OCI-LY1 (cell line): ENCODE data around the gene RNASE1.
"Not testable (repeated sequence)": the region's sequence is repeated elsewhere in the genome, so short reads cannot be mapped to it uniquely, and the experiment has no call there.

Experiments
- H2AFZ ChIP-seq: fragments of 200-600 bp; sonication (generic), shearing (Covaris generic); 2 replicates; pipeline ENCODE4 v1.6.0; 2014; ENCODE audit warnings: antibody characterized with exemption, mild to moderate bottlenecking, low read length
- H3F3A ChIP-seq: fragments of 200-600 bp; sonication (generic), shearing (Covaris generic); 2 replicates; pipeline ENCODE4 v1.6.0; 2014; ENCODE audit warnings: mild to moderate bottlenecking, antibody characterized with exemption, low read length, moderate library complexity; ENCODE audit not compliant: insufficient read depth
- H3K27ac ChIP-seq: fragments of 200-600 bp; sonication (generic); 2 replicates; pipeline ENCODE4 v1.5.1; 2014; ENCODE audit warnings: low read length, mixed run types, mild to moderate bottlenecking, low read depth; ENCODE audit not compliant: poor library complexity, severe bottlenecking
- H3K27me3 ChIP-seq: fragments of 200-600 bp; sonication (generic); 2 replicates; pipeline ENCODE4 v1.6.0; 2014; ENCODE audit warnings: antibody characterized with exemption, mild to moderate bottlenecking, low read length, moderate library complexity; ENCODE audit not compliant: insufficient read depth
- H3K36me3 ChIP-seq: fragments of 200-600 bp; sonication (generic); 2 replicates; pipeline ENCODE4 v1.6.1; 2014; ENCODE audit warnings: mild to moderate bottlenecking, antibody characterized with exemption, low read length, moderate library complexity, mixed read lengths; ENCODE audit not compliant: insufficient read depth
- H3K4me1 ChIP-seq: fragments of 200-600 bp; sonication (generic); 2 replicates; pipeline ENCODE4 v1.5.1; 2014; ENCODE audit warnings: mild to moderate bottlenecking, low read length, moderate library complexity; ENCODE audit not compliant: insufficient read depth, severe bottlenecking
- H3K4me2 ChIP-seq: fragments of 200-600 bp; sonication (generic), shearing (Covaris generic); 2 replicates; pipeline ENCODE4 v1.6.1; 2014; ENCODE audit warnings: low read length
- H3K4me3 ChIP-seq: fragments of 200-600 bp; sonication (generic); 2 replicates; pipeline ENCODE4 v1.5.1; 2014; ENCODE audit warnings: low read length, low read depth, mild to moderate bottlenecking, mixed read lengths; ENCODE audit not compliant: poor library complexity, severe bottlenecking
- H3K79me2 ChIP-seq: fragments of 200-600 bp; shearing (Covaris generic); 2 replicates; pipeline ENCODE4 v1.6.1; 2016; ENCODE audit warnings: mixed run types, low read length, mixed read lengths; ENCODE audit not compliant: insufficient read depth
- H3K9ac ChIP-seq: fragments of 200-600 bp; sonication (generic), shearing (Covaris generic); 2 replicates; pipeline ENCODE4 v1.6.1; 2014; ENCODE audit warnings: mild to moderate bottlenecking, low read length, mixed read lengths
- H3K9me2 ChIP-seq: fragments of 200-600 bp; sonication (generic), shearing (Covaris generic); 2 replicates; pipeline ENCODE4 v1.6.1; 2014; ENCODE audit warnings: low read depth, mild to moderate bottlenecking, low read length, mixed read lengths
- H3K9me3 ChIP-seq: fragments of 200-600 bp; shearing (Covaris generic); 2 replicates; pipeline ENCODE4 v1.6.1; 2014; ENCODE audit warnings: low read length, mixed read lengths
- H4K20me1 ChIP-seq: fragments of 200-600 bp; sonication (generic), shearing (Covaris generic); 2 replicates; pipeline ENCODE4 v1.6.0; 2016; ENCODE audit warnings: mild to moderate bottlenecking, low read length; ENCODE audit not compliant: insufficient read depth
- EZH2 ChIP-seq: fragments of 200-600 bp; sonication (generic), shearing (Covaris generic); IDR thresholded peaks from 2 replicates; pipeline ENCODE4 v1.8.0; 2017; ENCODE audit warnings: borderline replicate concordance, mixed run types, mild to moderate bottlenecking, antibody characterized with exemption, low read length, moderate library complexity, mixed read lengths
- TF ChIP-seq, protein P1 (sequence below): fragments of 200-600 bp; sonication (generic), shearing (Covaris generic); IDR thresholded peaks from 2 replicates; pipeline ENCODE4 v1.5.1; 2017; ENCODE audit warnings: mild to moderate bottlenecking, antibody characterized with exemption, low read length, moderate library complexity, mixed read lengths

The RNASE1 gene

DNA sequence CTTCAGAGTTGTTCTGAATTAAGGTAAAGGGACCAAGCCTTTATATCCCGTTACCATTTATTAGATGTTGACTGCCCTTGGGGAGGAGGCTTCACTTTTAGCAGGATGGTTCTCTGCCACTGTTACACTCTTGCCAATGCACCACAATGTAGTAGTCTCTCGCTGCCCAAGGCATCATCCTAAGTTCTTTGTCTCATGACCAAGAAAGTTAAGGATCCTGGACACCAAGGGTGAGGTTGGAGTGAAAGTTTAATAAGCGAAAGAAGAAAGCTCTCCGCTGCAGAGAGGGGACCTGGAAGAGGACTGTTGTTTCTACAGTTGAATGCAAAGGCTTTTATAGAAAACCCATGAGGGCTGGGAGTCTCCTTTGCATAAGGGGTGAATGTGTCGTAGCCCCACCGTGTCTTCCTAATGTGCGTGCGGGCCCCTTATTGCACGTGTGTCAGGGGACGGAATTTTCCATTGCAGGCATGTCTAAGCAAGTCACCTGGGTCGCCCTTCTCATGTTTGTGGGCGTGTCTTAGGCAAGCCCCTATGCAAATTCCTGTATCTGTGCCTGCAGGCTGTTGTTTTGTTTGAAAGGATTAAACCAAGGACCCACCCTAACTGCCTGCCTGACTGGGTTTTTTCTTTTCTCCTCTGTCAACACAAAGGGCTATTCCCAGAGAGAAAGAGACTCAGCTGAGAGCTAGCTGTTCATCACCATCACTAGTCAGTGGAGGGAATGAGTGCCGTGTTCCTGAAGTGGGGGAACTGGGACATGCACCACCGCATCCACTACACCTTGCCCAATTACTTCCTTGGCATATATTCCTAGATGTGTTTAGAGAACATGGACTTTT is 17.6 kb upstream of the RNASE1 start:
- H2AFZ ChIP-seq = no peak overlapping the region
- H3K4me2 ChIP-seq = no peak overlapping the region
- no peak for TF ChIP-seq EZH2
- TF ChIP-seq, protein P1, sequence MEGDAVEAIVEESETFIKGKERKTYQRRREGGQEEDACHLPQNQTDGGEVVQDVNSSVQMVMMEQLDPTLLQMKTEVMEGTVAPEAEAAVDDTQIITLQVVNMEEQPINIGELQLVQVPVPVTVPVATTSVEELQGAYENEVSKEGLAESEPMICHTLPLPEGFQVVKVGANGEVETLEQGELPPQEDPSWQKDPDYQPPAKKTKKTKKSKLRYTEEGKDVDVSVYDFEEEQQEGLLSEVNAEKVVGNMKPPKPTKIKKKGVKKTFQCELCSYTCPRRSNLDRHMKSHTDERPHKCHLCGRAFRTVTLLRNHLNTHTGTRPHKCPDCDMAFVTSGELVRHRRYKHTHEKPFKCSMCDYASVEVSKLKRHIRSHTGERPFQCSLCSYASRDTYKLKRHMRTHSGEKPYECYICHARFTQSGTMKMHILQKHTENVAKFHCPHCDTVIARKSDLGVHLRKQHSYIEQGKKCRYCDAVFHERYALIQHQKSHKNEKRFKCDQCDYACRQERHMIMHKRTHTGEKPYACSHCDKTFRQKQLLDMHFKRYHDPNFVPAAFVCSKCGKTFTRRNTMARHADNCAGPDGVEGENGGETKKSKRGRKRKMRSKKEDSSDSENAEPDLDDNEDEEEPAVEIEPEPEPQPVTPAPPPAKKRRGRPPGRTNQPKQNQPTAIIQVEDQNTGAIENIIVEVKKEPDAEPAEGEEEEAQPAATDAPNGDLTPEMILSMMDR = no peak

DNA sequence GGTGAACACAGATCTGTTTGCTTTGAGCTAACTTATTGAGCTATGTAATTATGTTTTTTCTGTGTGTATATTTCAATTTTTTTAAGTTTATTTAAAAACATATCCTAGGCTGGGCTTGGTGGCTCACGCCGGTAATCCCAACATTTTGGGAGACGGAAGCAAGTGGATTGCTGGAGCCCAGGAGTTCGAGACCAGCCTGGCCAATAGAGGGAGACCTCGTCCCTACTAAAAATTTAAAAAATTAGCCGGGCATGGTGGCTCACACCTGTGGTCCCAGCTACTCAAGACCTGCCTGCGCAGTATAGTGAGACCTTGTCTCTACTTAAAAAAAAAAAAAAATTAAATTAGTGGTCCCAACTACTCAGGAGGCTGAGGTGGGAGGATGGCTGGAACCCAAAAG is 16.2 kb upstream of the RNASE1 start:
- no peak overlapping the region for H2AFZ ChIP-seq
- no peaks in the 10 kb centered on the region for H3K27me3 ChIP-seq
- TF ChIP-seq, protein P1 = no peak
- no peak for TF ChIP-seq EZH2
- no peaks in the 10 kb centered on the region for H3K36me3 ChIP-seq
- H3K9me3 ChIP-seq = no peaks in the 10 kb centered on the region
- H3F3A ChIP-seq = no peaks in the 10 kb centered on the region
- H3K79me2 ChIP-seq = no peaks in the 10 kb centered on the region
- H3K4me3 ChIP-seq = no peak overlapping the region
- H3K9ac ChIP-seq = no peak overlapping the region
- H4K20me1 ChIP-seq = no peaks in the 10 kb centered on the region
- H3K27ac ChIP-seq = no peak overlapping the region
- H3K4me2 ChIP-seq = no peak overlapping the region
- no peaks in the 10 kb centered on the region for H3K9me2 ChIP-seq
- peaks cover 14% of the 10 kb centered on the region for H3K4me1 ChIP-seq

More for the DNA sequence above, 17.6 kb upstream of the RNASE1 start:
- no peaks in the 10 kb centered on the region for H3K36me3 ChIP-seq
- H3K27me3 ChIP-seq = no peaks in the 10 kb centered on the region
- H3K79me2 ChIP-seq = no peaks in the 10 kb centered on the region
- no peak overlapping the region for H3K27ac ChIP-seq
- H3K9ac ChIP-seq = no peak overlapping the region
- no peaks in the 10 kb centered on the region for H3K9me3 ChIP-seq
- H3K4me1 ChIP-seq = peaks cover 14% of the 10 kb centered on the region
- H3F3A ChIP-seq = no peaks in the 10 kb centered on the region
- H3K4me3 ChIP-seq = no peak overlapping the region
- H3K9me2 ChIP-seq = no peaks in the 10 kb centered on the region
- H4K20me1 ChIP-seq = no peaks in the 10 kb centered on the region

DNA sequence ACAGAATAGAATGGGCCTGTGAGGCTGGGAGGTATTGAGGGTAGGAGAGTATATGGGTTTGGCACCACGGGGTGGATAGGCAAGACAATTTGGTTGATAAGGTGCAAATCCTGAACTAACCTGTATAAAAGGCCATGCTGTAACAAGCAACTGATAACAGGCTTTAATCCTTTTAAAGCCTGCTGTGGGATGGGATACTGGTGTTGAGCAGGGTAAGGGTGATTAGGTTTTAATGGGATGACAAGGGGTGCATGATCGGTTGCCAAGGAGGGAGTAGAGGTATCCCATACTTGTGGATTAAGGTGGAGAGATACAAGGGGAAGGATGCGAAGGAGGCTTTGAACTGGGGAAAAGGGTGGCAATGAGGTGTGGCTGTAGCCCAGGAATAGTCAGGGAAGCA is 13.3 kb upstream of the RNASE1 start:
- H3K79me2 ChIP-seq, H3K9me2 ChIP-seq, H2AFZ ChIP-seq, H3K27ac ChIP-seq, H3K27me3 ChIP-seq, H4K20me1 ChIP-seq, H3K9me3 ChIP-seq, H3F3A ChIP-seq, H3K9ac ChIP-seq, H3K36me3 ChIP-seq, H3K4me3 ChIP-seq, H3K4me2 ChIP-seq: not testable (repeated sequence)
- H3K4me1 ChIP-seq = peaks cover 14% of the 10 kb centered on the region
